MM.1S (cell line): ENCODE measurements around the gene MYOG.

ENCODE experiments used
- DNase-seq: peaks from one replicate; pipeline ENCODE4 v3.0.0-alpha.2; 2015
- H2AFZ ChIP-seq: fragments of 300-600 bp; sonication (generic); 2 replicates; pipeline ENCODE4 v1.6.0; 2016; ENCODE audit warnings: antibody characterized with exemption, low read length
- H3F3A ChIP-seq: fragments of 300-600 bp; sonication (generic); 2 replicates; pipeline ENCODE4 v1.6.1; 2016; ENCODE audit warnings: mild to moderate bottlenecking, antibody characterized with exemption, low read length, moderate library complexity, mixed read lengths; ENCODE audit not compliant: insufficient read depth
- H3K27ac ChIP-seq: fragments of 300-600 bp; sonication (generic); 2 replicates; pipeline ENCODE4 v1.5.1; 2016; ENCODE audit warnings: mild to moderate bottlenecking, low read length
- H3K27me3 ChIP-seq: fragments of 300-600 bp; sonication (generic); replicated peaks from 2 replicates; pipeline ENCODE4 v1.6.0; 2016; ENCODE audit warnings: low read length; ENCODE audit not compliant: insufficient read depth
- H3K36me3 ChIP-seq: fragments of 300-600 bp; sonication (generic); replicated peaks from 2 replicates; pipeline ENCODE4 v1.6.1; 2016; ENCODE audit warnings: mild to moderate bottlenecking, low read length, mixed read lengths; ENCODE audit not compliant: insufficient read depth
- H3K4me1 ChIP-seq: fragments of 300-600 bp; sonication (generic); 2 replicates; pipeline ENCODE4 v1.6.1; 2016; ENCODE audit warnings: low read length, mixed read lengths
- H3K4me2 ChIP-seq: fragments of 300-600 bp; sonication (generic); 2 replicates; pipeline ENCODE4 v1.6.0; 2016; ENCODE audit warnings: low read depth, low read length
- H3K4me3 ChIP-seq: fragments of 300-600 bp; sonication (generic); 2 replicates; pipeline ENCODE4 v1.5.1; 2016; ENCODE audit warnings: low read length, mixed read lengths
- H3K79me2 ChIP-seq: fragments of 300-600 bp; sonication (generic); 2 replicates; pipeline ENCODE4 v1.6.1; 2016; ENCODE audit warnings: mixed run types, low read length, mixed read lengths
- H3K9ac ChIP-seq: fragments of 300-600 bp; sonication (generic); 2 replicates; pipeline ENCODE4 v1.6.1; 2016; ENCODE audit warnings: low read length, mixed read lengths
- H3K9me2 ChIP-seq: fragments of 300-600 bp; sonication (generic); replicated peaks from 2 replicates; pipeline ENCODE4 v1.6.1; 2016; ENCODE audit warnings: mild to moderate bottlenecking, low read length, mixed read lengths; ENCODE audit not compliant: insufficient read depth
- H3K9me3 ChIP-seq: fragments of 300-600 bp; sonication (generic); replicated peaks from 2 replicates; pipeline ENCODE4 v1.6.1; 2016; ENCODE audit warnings: mild to moderate bottlenecking, low read length, mixed read lengths; ENCODE audit not compliant: insufficient read depth
- H4K20me1 ChIP-seq: fragments of 300-600 bp; sonication (generic); 2 replicates; pipeline ENCODE4 v1.6.1; 2016; ENCODE audit warnings: mild to moderate bottlenecking, low read length, moderate library complexity, mixed read lengths; ENCODE audit not compliant: insufficient read depth
- EZH2 ChIP-seq: fragments of 300-600 bp; sonication (generic); optimal IDR thresholded peaks from 2 replicates; pipeline ENCODE3; 2017; ENCODE audit warnings: low read depth, mild to moderate bottlenecking, antibody characterized with exemption, low read length, mixed read lengths
- EZH2phosphoT487 ChIP-seq: fragments of 300-600 bp; sonication (generic); IDR thresholded peaks from 2 replicates; pipeline ENCODE4 v1.6.1; 2018; ENCODE audit warnings: antibody characterized with exemption, low read length
- TF ChIP-seq, protein P1 (sequence below): fragments of 300-600 bp; sonication (generic); IDR thresholded peaks from 2 replicates; pipeline ENCODE4 v1.5.1; 2016; ENCODE audit warnings: antibody characterized with exemption, low read length, mixed read lengths

The MYOG gene

DNA sequence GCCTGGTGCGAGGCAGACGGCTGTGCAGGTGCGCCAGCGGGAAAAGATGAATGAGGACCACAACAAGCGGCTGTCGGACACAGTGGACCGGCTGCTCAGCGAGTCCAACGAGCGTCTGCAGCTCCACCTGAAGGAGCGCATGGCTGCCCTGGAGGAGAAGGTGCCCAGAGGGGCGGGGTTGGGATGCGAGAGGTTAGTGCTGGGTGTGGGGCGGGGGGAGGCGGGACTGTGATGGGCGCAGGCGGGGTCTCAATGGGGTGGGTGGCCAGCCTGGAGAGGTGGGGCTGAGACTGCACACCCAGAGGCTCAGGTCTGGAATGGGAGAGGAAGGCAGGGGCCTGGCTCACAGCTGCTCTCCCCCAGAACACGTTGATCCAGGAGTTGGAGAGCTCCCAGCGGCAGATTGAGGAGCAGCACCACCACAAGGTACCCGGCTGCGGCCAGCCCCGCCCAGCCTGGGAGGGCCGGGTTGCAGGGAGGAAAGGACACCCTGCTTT, 37.2 kb downstream of the MYOG start:
- Histone ChIP-seq H3K27ac (no peak overlapping the region), H3K27me3 (no peaks in the 10 kb centered on the region), H3K36me3 (no peaks in the 10 kb centered on the region), H3K4me1 (no peaks in the 10 kb centered on the region), H3K9me3 (no peaks in the 10 kb centered on the region), H3K4me3 (no peak overlapping the region), H3K9ac (no peak overlapping the region), H3K79me2 (no peaks in the 10 kb centered on the region), H4K20me1 (no peaks in the 10 kb centered on the region), H3F3A (no peaks in the 10 kb centered on the region), H3K4me2 (no peak overlapping the region), H3K9me2 (no peaks in the 10 kb centered on the region), H2AFZ (no peak overlapping the region)
- TF ChIP-seq EZH2phosphoT487 (no peak), EZH2 (no peak)
- TF ChIP-seq, protein P1, sequence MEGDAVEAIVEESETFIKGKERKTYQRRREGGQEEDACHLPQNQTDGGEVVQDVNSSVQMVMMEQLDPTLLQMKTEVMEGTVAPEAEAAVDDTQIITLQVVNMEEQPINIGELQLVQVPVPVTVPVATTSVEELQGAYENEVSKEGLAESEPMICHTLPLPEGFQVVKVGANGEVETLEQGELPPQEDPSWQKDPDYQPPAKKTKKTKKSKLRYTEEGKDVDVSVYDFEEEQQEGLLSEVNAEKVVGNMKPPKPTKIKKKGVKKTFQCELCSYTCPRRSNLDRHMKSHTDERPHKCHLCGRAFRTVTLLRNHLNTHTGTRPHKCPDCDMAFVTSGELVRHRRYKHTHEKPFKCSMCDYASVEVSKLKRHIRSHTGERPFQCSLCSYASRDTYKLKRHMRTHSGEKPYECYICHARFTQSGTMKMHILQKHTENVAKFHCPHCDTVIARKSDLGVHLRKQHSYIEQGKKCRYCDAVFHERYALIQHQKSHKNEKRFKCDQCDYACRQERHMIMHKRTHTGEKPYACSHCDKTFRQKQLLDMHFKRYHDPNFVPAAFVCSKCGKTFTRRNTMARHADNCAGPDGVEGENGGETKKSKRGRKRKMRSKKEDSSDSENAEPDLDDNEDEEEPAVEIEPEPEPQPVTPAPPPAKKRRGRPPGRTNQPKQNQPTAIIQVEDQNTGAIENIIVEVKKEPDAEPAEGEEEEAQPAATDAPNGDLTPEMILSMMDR: no peak
- no peak for DNase-seq

DNA sequence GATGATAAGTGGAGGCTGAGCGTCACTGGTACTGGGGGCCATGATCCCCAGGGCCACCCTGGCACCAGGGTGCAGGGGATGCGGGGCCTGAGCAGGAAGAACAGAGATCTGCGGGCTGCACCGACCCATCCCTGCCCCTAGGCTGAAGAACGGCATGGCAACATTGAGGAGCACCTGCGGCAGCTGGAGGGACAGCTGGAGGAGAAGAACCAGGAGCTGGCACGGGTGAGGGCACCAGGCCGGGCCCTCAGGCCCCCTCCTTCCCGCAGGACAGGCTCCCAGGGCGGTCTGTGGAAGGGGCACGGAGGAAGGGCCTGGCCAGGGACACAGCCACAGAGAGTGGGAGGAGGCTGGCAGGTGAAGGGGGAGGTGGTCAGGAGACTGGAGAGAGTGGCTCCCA, 37.7 kb downstream of the MYOG start:
- Histone ChIP-seq H3K9ac (no peak overlapping the region), H4K20me1 (no peaks in the 10 kb centered on the region), H3K9me3 (no peaks in the 10 kb centered on the region), H3K4me3 (no peak overlapping the region), H3K27ac (no peak overlapping the region), H3K4me2 (no peak overlapping the region), H2AFZ (no peak overlapping the region), H3F3A (no peaks in the 10 kb centered on the region), H3K9me2 (no peaks in the 10 kb centered on the region), H3K79me2 (no peaks in the 10 kb centered on the region), H3K4me1 (no peaks in the 10 kb centered on the region), H3K36me3 (no peaks in the 10 kb centered on the region), H3K27me3 (no peaks in the 10 kb centered on the region)
- DNase-seq: no peak
- TF ChIP-seq EZH2: no peak
- TF ChIP-seq, protein P1: no peak

DNA sequence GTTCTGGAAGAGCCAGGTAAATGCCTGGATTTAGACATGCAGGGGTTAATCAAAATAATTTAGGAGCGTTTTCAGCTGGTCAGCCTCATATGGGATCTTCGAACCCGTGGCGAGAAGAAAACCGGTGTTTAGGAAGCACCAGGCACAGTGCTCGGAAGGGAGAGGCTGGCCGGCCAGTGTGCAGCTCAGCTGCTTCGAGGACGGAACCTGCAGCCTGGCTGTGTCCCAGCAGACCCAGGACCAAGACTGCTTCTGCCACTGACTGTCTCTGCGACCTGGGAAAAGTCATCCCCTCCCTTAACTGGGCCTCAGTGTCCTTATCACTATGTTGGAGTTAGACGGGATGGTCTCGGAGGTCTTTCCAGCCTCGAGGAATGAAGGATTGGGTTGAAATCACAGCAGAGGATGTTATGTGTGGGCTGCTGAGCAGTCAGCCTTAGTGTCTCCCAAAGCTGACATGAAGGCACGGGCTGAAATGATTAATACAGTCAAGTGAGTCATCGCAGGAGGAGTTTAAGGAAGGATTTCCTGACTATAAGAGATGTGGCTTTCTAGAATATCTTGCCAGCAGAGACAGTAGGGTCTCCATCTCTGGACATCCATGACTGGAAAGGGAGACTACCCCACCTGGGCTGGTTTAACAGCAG, 38.7 kb downstream of the MYOG start:
- H3K79me2 ChIP-seq: no peaks in the 10 kb centered on the region
- no peak overlapping the region for H3K9ac ChIP-seq
- H3K27ac ChIP-seq: no peak overlapping the region
- H3K4me1 ChIP-seq: no peaks in the 10 kb centered on the region
- H2AFZ ChIP-seq: no peak overlapping the region
- no peak overlapping the region for H3K4me3 ChIP-seq
- TF ChIP-seq, protein P1: no peak
- no peak for TF ChIP-seq EZH2
- TF ChIP-seq EZH2phosphoT487: no peak
- no peaks in the 10 kb centered on the region for H3K27me3 ChIP-seq
- no peaks in the 10 kb centered on the region for H4K20me1 ChIP-seq
- DNase-seq: no peak
- H3K9me3 ChIP-seq: no peaks in the 10 kb centered on the region
- no peaks in the 10 kb centered on the region for H3K36me3 ChIP-seq
- no peaks in the 10 kb centered on the region for H3K9me2 ChIP-seq
- no peaks in the 10 kb centered on the region for H3F3A ChIP-seq
- H3K4me2 ChIP-seq: no peak overlapping the region
